Common myeloid progenitor, CD34-positive (primary cell): ENCODE measurements around the gene PLTP.
A peak's percentile ranks its signal among the peaks of the same experiment; 100 is the strongest.

Experiments used
- CTCF ChIA-PET: fragments of 350-600 bp; sonication (Branson Sonifier 250); formaldehyde crosslinking; loops from one replicate; lab custom pipeline; 2021; ENCODE audit warnings: antibody characterized with exemption; lab: Charles Lee
- POLR2A ChIA-PET: fragments of 350-600 bp; sonication (Branson Sonifier 250); formaldehyde crosslinking; loops from one replicate; lab custom pipeline; 2021; ENCODE audit warnings: antibody characterized with exemption; lab: Charles Lee
- DNase-seq, 3 donors: peaks; one replicate each; pipeline versions ENCODE4 v3.0.0 to v3.0.0-alpha.2; 2013
- H3K27ac ChIP-seq, 2 experiments: 1 replicate in 1 of 2; 2 replicates in 1 of 2; pipeline ENCODE4 v1.7.0; 2013; ENCODE audit warnings: inconsistent platforms in 2 of 2, low read length in 2 of 2, mild to moderate bottlenecking in 2 of 2, low read depth in 1 of 2, moderate library complexity in 1 of 2; ENCODE audit not compliant: severe bottlenecking in 2 of 2, insufficient read depth in 1 of 2, poor library complexity in 1 of 2
- H3K27me3 ChIP-seq, 5 experiments: replicated peaks in 2 of 5; 1 replicate in 3 of 5; 2 replicates in 2 of 5; pipeline versions ENCODE4 v1.6.1 to v1.7.0; 2013; ENCODE audit warnings: low read length in 4 of 5, mild to moderate bottlenecking in 2 of 5, moderate library complexity in 2 of 5, inconsistent platforms in 1 of 5; ENCODE audit not compliant: insufficient read depth in 5 of 5, control insufficient read depth in 4 of 5
- H3K36me3 ChIP-seq, 4 experiments: 1 replicate in 2 of 4; 2 replicates in 2 of 4; pipeline versions ENCODE4 v1.6.1 to v1.7.0; 2013; ENCODE audit warnings: low read length in 3 of 4, control low read depth in 1 of 4, mild to moderate bottlenecking in 1 of 4; ENCODE audit not compliant: control insufficient read depth in 4 of 4, insufficient read depth in 4 of 4
- H3K4me1 ChIP-seq, 4 experiments: 1 replicate in 3 of 4; 2 replicates in 1 of 4; pipeline versions ENCODE4 v1.6.1 to v1.7.1; 2013; ENCODE audit warnings: low read length in 3 of 4, mild to moderate bottlenecking in 3 of 4, control low read depth in 1 of 4, inconsistent platforms in 1 of 4, moderate library complexity in 1 of 4; ENCODE audit not compliant: control insufficient read depth in 4 of 4, insufficient read depth in 4 of 4; ENCODE audit errors: control extremely low read depth in 1 of 4
- H3K4me3 ChIP-seq, 7 experiments: 1 replicate in 4 of 7; 2 replicates in 3 of 7; pipeline versions ENCODE4 v1.5.1 to v1.7.0; 2013; ENCODE audit warnings: mild to moderate bottlenecking in 7 of 7, low read length in 6 of 7, moderate library complexity in 6 of 7, inconsistent platforms in 2 of 7, low read depth in 2 of 7, control low read depth in 1 of 7; ENCODE audit not compliant: insufficient read depth in 4 of 7, control insufficient read depth in 1 of 7; ENCODE audit errors: extremely low read depth in 1 of 7
- H3K9me3 ChIP-seq, 5 experiments: 1 replicate in 4 of 5; 2 replicates in 1 of 5; pipeline versions ENCODE4 v1.6.1 to v1.7.1; 2013; ENCODE audit warnings: low read length in 4 of 5, mild to moderate bottlenecking in 2 of 5, inconsistent platforms in 1 of 5, low read depth in 1 of 5, moderate library complexity in 1 of 5; ENCODE audit not compliant: control insufficient read depth in 4 of 5, insufficient read depth in 2 of 5; ENCODE audit errors: control extremely low read depth in 1 of 5
- WGBS: methylation state at CpG from one replicate; pipeline ENCODE4 v1.1.5; 2013; ENCODE audit not compliant: insufficient coverage; 5-methylcytosine and 5-hydroxymethylcytosine counted together

Gene PLTP

GRCh38 chr20:45909817-45910669 lies 1.9 kb downstream of the PLTP start:
- peak overlapping the region in 3 of 7 experiments; percentile 40 to 78 (median 60) for H3K4me3 ChIP-seq
- 89% methylated on average over 20 of the region's 22 CpGs for WGBS
- ChIA-PET CTCF (interaction anchor here (0.8 to 4.1 kb wide), 13 partner anchors 10 to 111 kb away, joined by 3 to 12 read pairs (median 4); partner anchors contain the start of genes CTSA and NEURL2), POLR2A (interaction anchor here (1.0 to 1.8 kb wide), 2 partner anchors 20 to 24 kb away, joined by 3 to 17 read pairs; partner anchors contain the start of gene PCIF1)
- H3K4me1 ChIP-seq, result peaks cover 13 to 37% (median 31%) of the 10 kb centered on the region in 4 experiments
- no peak for DNase-seq
- peaks cover 0 to 8% (median 2%) of the 10 kb centered on the region in 4 experiments for H3K36me3 ChIP-seq
- H3K9me3 ChIP-seq, result no peaks in the 10 kb centered on the region
- peak overlapping the region in 1 of 2 experiments; percentile 45 for H3K27ac ChIP-seq
- no peaks in the 10 kb centered on the region for H3K27me3 ChIP-seq

- Histone ChIP-seq H3K4me3 (no peak overlapping the region), H3K27me3 (no peaks in the 10 kb centered on the region), H3K27ac (peak overlapping the region in 1 of 2 experiments; percentile 45), H3K9me3 (no peaks in the 10 kb centered on the region), H3K36me3 (peaks cover 0 to 8% (median 2%) of the 10 kb centered on the region in 4 experiments), H3K4me1 (peaks cover 8 to 38% (median 28%) of the 10 kb centered on the region in 4 experiments)
- ChIA-PET POLR2A (interaction anchor here (1.0 kb wide), 1 partner anchor 19 kb away, joined by 3 read pairs; no protein-coding TSS in a partner anchor), CTCF (interaction anchor here (0.8 to 4.1 kb wide), 12 partner anchors 9 to 110 kb away, joined by 3 to 12 read pairs (median 4); partner anchors contain the start of genes CTSA and NEURL2)
- DNase-seq, result no peak
- 94% methylated on average over 12 of the region's 12 CpGs for WGBS
Measured at GRCh38 chr20:45909336-45909808, 2.6 kb downstream of the PLTP start.

GRCh38 chr20:45908084-45908483 lies 3.9 kb downstream of the PLTP start:
- Histone ChIP-seq H3K4me3 (no peak overlapping the region), H3K27me3 (no peaks in the 10 kb centered on the region), H3K36me3 (peaks cover 0 to 10% (median 2%) of the 10 kb centered on the region in 4 experiments), H3K27ac (no peak overlapping the region), H3K4me1 (peaks cover 5 to 36% (median 27%) of the 10 kb centered on the region in 4 experiments), H3K9me3 (no peaks in the 10 kb centered on the region)
- CTCF ChIA-PET, result interaction anchor here (2.3 to 4.1 kb wide), 2 partner anchors 10 to 17 kb away, joined by 6 to 12 read pairs; partner anchors contain the start of genes CTSA and NEURL2
- POLR2A ChIA-PET, result no interaction called here
- 93% methylated on average over 2 of the region's 2 CpGs for whole genome bisulfite sequencing
- DNase-seq, result no peak

- POLR2A ChIA-PET, result no interaction called here
- Histone ChIP-seq H3K36me3 (peaks cover 0 to 10% (median 3%) of the 10 kb centered on the region in 4 experiments), H3K4me1 (peaks cover 2 to 33% (median 23%) of the 10 kb centered on the region in 4 experiments), H3K9me3 (no peaks in the 10 kb centered on the region), H3K27me3 (no peaks in the 10 kb centered on the region), H3K4me3 (no peak overlapping the region), H3K27ac (no peak overlapping the region)
- no peak for DNase-seq
- CTCF ChIA-PET, result interaction anchor here (2.3 kb wide), 1 partner anchor 9 kb away, joined by 6 read pairs; no protein-coding TSS in a partner anchor
- WGBS, result 100% methylated on average over 11 of the region's 17 CpGs
Measured at GRCh38 chr20:45907219-45907948, 4.6 kb downstream of the PLTP start.

GRCh38 chr20:45905505-45906079 lies 6.4 kb downstream of the PLTP start:
- no peak overlapping the region for H3K4me3 ChIP-seq
- H3K36me3 ChIP-seq, result peaks cover 0 to 16% (median 6%) of the 10 kb centered on the region in 4 experiments
- ChIA-PET POLR2A (interaction anchor here (0.8 kb wide), 1 partner anchor 24 kb away, joined by 3 read pairs; no protein-coding TSS in a partner anchor), CTCF (interaction anchor here (0.9 to 2.8 kb wide), 6 partner anchors 13 to 83 kb away, joined by 3 to 16 read pairs (median 4); partner anchors contain the start of genes CTSA, NEURL2 and PCIF1)
- WGBS, result 100% methylated on average over 8 of the region's 8 CpGs
- no peak for DNase-seq
- no peaks in the 10 kb centered on the region for H3K27me3 ChIP-seq
- no peaks in the 10 kb centered on the region for H3K9me3 ChIP-seq
- H3K4me1 ChIP-seq, result peaks cover 0 to 18% (median 9%) of the 10 kb centered on the region in 4 experiments
- no peak overlapping the region for H3K27ac ChIP-seq
